ENCODE data around the gene STMN1. TPM values are rescaled to one million over a fixed set of nuclear protein-coding genes. Genes with fewer than 3 reads are reported as not detected.

STMN1 gene
- total RNA-seq, 1 donor from 2014 or later, result 15.8 TPM

DNA sequence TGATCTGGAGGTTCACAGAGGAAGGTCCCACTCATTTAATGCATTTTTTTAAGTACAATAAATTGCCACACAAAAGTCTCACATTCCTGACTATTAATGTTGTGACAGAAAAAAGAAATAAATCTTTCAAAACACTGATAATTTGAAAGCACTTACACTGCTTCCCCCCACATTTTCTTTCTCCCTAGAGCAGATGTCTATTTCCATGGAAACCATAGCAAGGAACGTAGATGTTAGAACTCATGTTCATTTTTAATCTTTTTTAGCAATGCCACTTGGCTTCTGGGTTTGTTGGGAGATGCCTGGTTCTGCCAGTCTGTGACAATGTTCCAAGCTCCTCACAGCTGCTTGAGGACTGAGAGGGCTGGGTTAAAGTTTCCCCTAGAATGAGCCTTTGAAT, 1.9 kb upstream of the STMN1 start:
- H3K36me3 ChIP-seq (ENCODE audit: control insufficient read depth, insufficient read depth, low read length), result no peaks in the 10 kb centered on the region
- TF ChIP-seq, protein P1, sequence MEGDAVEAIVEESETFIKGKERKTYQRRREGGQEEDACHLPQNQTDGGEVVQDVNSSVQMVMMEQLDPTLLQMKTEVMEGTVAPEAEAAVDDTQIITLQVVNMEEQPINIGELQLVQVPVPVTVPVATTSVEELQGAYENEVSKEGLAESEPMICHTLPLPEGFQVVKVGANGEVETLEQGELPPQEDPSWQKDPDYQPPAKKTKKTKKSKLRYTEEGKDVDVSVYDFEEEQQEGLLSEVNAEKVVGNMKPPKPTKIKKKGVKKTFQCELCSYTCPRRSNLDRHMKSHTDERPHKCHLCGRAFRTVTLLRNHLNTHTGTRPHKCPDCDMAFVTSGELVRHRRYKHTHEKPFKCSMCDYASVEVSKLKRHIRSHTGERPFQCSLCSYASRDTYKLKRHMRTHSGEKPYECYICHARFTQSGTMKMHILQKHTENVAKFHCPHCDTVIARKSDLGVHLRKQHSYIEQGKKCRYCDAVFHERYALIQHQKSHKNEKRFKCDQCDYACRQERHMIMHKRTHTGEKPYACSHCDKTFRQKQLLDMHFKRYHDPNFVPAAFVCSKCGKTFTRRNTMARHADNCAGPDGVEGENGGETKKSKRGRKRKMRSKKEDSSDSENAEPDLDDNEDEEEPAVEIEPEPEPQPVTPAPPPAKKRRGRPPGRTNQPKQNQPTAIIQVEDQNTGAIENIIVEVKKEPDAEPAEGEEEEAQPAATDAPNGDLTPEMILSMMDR (IDR thresholded peaks at IDR 0.05; ENCODE audit: insufficient read depth, low read length, severe bottlenecking), result no peak
- DNase-seq (ENCODE audit: low read depth), result no peak
- H3K4me3 ChIP-seq (ENCODE audit: low read depth, low read length), result no peak overlapping the region
- FAIRE-seq, result no peak
- no peaks in the 10 kb centered on the region for H3K27me3 ChIP-seq (ENCODE audit: control insufficient read depth, insufficient read depth, low read length)

- H3K27me3 ChIP-seq (ENCODE audit: control insufficient read depth, insufficient read depth, low read length), result no peaks in the 10 kb centered on the region
- no peak overlapping the region for H3K4me3 ChIP-seq (ENCODE audit: low read depth, low read length)
- FAIRE-seq, result no peak
- TF ChIP-seq, protein P1 (IDR thresholded peaks at IDR 0.05; ENCODE audit: insufficient read depth, low read length, severe bottlenecking), result no peak
- DNase-seq (ENCODE audit: low read depth), result no peak
- H3K36me3 ChIP-seq (ENCODE audit: control insufficient read depth, insufficient read depth, low read length), result no peaks in the 10 kb centered on the region
Measured at GRCh38 chr1:25907601-25908000, 1.4 kb upstream of the STMN1 start.

- Histone ChIP-seq H3K27me3 (ENCODE audit: control insufficient read depth, insufficient read depth, low read length) (no peaks in the 10 kb centered on the region), H3K36me3 (ENCODE audit: control insufficient read depth, insufficient read depth, low read length) (no peaks in the 10 kb centered on the region), H3K4me3 (ENCODE audit: low read depth, low read length) (peak overlapping the region; percentile 63)
- TF ChIP-seq, protein P1 (IDR thresholded peaks at IDR 0.05; ENCODE audit: insufficient read depth, low read length, severe bottlenecking), result no peak
- no peak for DNase-seq (ENCODE audit: low read depth)
- no peak for FAIRE-seq
Measured at GRCh38 chr1:25906644-25907300, 553 bp upstream of the STMN1 start.

DNA sequence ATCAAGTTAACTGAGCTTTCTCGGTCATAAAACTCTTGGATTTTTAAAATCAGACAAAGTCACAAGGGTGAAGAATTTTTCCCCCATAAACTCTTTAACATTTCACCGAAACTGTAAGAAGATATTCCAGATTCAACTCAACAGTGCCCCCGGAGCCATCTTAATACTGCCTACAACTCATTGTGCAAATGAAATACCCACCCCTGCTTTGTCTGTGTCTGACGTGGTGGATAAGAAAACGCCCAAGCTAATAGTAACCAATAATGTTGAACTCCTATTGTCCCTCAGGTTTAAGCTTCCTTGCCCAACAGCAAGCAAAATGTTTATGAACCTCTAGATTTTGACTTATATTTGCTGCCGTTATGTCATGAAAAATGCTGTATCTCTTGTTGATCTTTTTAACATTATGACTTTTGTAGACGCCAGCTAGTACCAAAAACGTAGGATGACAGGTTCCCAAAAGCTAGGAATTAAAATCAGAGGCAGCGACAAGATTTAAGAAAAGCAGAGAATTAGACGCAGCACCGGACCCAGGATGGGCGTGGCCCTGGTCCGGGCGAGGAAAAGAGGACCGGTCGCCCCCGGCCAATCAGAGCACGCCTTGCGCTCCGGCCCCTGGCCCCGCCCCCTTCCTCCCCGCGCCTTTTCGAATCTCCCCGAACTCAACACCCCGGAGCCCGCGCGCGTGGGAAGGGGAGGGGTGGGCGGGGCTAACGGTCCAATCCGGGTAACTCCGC, 1.1 kb downstream of the STMN1 start:
- H3K27me3 ChIP-seq (ENCODE audit: control insufficient read depth, insufficient read depth, low read length), result no peaks in the 10 kb centered on the region
- H3K36me3 ChIP-seq (ENCODE audit: control insufficient read depth, insufficient read depth, low read length), result no peaks in the 10 kb centered on the region
- TF ChIP-seq, protein P1 (IDR thresholded peaks at IDR 0.05; ENCODE audit: insufficient read depth, low read length, severe bottlenecking), result no peak
- FAIRE-seq (no peak), DNase-seq (ENCODE audit: low read depth) (peak; percentile 79)
- H3K4me3 ChIP-seq (ENCODE audit: low read depth, low read length), result peak overlapping the region; percentile 63

GRCh38 chr1:25903986-25904385, 2.2 kb downstream of the STMN1 start:
- Histone ChIP-seq H3K27me3 (ENCODE audit: control insufficient read depth, insufficient read depth, low read length) (no peaks in the 10 kb centered on the region), H3K4me3 (ENCODE audit: low read depth, low read length) (no peak overlapping the region), H3K36me3 (ENCODE audit: control insufficient read depth, insufficient read depth, low read length) (no peaks in the 10 kb centered on the region)
- no peak for DNase-seq (ENCODE audit: low read depth)
- no peak for FAIRE-seq
- TF ChIP-seq, protein P1 (IDR thresholded peaks at IDR 0.05; ENCODE audit: insufficient read depth, low read length, severe bottlenecking), result no peak
